ENCODE results near the gene ALKBH3.

The ALKBH3 gene

DNA sequence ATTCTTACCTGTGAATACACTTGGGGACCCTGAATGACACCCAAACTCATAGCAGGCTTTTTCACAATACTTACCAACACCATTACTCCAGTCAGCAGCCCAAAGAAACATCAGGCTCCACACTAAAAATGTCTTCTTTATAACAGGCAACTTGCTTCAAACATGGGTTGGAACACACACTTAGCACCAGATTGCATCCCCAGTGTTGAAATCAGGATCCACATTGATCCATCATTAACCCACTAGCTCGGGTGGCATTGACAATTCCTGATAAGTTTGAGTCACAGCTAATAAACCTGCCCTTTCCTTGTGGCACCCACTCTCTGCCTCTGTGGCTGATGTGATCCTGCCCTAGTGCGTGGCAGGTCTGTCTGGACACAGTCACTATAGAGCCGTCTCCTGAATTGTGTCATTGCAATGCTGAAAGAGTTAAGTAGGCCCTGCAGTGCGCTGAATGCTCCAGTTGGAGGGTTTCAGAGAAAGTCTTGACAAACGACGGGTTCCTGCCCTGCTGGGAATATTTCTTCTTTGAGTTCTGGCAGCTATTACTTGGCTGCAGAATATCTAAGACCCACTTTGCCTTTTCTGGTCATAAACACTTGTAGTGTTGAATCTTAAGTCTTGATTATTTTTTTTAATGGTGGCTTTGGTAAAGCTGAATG, 42.2 kb downstream of the ALKBH3 start:
- DNase-seq (ENCODE audit: low read depth) = no peak

DNA sequence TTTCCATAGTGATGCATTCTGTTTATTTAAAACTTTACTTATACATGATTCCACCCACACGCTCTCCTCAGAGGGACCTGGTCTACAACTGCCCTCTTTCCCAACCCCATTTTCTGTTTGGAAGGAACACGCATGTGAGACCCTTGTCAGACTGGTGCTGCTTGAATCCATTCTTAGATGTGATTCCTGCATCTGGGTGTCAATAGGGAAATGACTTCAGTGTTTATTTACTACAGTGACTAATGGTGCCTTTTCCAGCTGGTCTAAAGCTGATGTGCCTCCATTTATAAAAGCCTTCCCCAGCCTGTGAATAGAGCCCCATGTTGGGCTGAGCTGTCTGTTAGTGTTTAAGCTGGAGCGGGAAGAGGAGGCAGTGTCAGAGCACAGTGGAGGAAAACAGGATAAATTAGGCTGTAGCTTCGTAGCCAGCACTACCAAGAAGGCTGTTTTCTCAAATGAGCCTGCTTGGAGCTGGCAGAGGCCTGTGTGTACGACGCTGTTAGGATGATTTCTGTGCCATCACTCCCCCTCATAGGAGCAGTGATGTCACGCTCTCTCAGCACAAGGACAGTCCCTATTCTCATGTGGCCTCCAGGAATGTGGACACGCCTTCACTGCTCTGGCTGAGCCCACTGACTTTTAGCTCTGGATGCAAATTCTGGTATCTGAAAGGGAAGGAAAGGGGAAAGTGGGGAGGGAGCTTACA, 42.9 kb downstream of the ALKBH3 start:
- DNase-seq (ENCODE audit: low read depth) = peak; percentile 55

DNA sequence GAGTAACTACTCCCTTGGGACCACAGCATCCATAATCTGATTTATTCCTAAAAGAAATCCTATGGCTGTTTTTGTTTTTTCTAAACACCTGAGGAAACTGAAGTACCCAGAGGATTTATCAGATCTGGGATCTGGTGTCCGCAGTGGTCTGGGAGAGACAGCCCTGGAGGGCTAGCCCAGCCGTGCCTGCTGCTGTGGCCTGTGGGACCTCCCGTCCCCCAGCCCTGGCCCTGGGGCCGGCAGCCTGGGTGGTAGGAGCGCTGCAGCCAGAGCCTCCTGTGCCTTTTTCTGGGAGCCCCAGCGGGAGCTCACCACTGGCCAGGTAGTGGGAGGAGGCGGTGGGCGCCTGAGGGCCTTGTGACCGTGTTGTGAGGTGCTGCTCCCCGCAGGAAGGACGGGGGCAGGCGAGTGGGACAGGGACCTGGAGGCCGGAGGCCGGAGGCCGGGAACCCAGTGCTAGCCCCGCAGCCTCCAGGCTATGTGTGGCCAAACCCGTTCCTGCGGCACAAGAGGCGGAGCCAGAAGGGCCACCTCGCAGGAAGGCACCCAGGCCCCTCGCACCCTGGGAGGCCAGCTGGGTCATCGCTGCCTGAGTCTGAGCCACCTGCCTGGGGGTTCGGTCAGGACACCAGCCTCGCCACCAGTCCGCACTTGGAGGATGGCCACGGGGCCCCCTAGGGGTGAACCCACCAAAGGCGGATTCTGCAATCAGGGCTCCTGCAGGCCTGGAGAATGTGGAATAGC, 43.7 kb downstream of the ALKBH3 start:
- DNase-seq (ENCODE audit: low read depth) = no peak

DNA sequence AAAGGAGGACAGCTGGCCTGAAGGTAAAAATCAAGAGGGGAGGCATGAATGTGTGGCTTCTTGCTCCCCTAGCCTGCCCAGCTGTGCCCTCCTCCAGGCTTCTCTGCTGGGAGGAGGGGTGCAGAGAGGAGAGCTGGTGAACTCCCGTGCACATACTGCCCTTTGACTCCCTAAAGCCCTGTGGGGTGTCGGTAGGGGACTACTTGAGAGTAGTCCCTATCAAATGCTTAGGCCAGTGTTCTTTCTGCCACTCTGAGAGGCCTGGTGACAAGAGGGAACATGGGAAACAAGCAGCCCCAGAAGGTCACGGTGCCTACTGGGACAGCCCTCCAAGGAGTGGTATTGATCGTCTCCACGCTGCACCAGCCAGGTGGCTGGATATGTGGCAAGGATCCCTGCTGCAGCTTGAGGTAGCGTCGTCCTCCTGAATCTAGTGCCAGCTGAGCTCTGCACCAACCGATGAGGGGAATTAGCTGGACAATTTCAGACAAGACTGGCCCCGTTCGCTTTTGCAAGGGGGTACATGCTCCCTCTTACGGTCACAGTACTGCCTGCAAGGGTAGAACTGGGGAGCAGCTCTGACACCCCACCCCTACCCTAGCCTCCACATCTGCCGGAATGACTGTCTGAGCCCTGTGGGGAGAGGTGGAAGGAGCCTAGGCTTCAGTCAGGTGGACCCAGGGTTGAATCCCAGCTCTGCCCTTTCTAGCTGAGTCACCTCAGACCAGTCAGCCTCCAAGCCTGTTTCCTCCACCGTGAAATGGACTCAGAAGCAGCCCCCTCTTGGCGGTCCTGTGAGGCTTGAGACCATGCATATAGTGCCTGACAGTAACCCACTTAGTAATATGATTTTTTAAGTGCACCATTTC, 44.7 kb downstream of the ALKBH3 start:
- no peak for DNase-seq (ENCODE audit: low read depth)

DNA sequence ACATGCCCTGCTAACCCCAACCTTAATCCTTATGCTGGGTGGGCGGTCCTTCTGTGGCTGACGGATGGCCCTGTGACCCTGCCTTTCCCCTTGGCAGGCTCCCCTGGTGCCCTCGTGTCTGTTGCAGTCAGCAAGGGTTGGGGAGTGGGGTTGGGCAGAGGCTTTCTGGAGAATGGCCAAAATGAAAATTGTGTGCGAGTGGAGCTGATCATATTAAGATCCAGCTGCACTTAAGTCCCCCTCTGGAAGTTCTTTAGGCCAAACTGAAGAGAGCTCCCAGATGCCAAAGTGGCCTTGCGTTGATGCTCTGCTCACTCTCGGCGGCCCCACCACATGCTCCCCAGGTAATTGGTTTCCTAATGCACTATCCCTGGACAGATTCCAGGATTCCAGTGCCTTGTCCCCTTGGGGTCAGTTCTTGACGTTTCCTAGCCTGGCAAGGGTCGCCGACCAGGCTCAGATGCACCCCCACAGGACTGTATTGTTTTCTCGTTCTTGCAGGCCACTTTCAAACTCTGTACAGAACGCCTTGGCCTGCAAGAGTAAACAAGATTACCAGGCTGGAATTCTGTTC, 45.4 kb downstream of the ALKBH3 start:
- DNase-seq (ENCODE audit: low read depth) = no peak

DNA sequence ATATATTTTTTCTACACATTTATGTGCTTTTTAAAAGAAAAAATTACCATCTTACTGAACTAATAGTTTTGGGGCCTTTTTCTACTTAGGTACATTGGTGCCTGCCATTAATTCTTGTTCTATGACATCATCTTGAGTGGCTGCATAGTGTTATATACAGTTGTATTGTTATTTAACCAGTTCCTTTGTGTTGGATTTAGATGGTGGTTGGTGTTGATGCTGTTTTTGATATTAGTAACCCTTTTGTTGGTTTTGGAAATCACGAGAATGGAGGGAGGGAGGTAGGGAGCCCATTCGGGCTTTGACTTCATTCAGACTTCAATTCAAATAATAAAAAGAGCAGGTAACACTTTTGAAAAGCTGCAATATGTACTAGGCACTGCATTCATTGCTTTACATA, 46.4 kb downstream of the ALKBH3 start:
- DNase-seq (ENCODE audit: low read depth) = no peak

DNA sequence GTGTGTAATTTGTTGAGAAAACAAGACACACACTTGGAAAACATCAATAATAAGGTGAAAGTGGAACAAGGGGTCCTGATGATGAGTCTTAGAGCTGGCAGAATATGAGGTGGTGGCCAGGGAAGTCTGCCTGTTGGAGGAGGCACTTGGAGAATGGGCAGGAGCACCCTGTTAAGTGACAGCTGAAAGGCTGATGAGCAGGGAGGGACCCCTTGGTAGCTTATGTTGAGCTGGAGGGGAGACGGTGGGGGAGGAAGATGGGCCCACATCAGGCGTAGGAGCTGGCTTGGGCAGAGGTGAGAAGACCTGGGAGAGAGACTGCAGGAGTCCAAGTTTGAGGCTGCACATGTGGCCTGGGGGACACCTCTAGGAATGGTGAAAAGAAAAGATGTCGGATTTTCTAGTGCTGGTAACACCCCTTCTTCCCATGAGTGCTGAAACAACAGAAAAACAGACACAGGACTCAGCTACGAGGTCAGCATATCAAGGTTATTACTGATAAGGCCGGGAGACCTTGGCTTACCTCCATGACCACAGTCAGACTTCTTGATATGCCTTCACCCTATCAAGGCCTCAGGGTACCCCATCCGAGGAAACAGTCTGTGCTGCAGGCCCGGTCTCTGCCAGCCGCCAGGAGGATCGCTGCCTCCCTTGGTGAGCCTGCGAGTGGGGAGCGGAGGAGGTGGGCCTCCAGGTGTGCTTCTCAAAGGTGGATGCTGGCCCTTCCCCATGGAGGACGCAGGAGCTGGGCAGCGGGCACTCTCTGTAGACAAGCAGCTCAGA, 47.5 kb downstream of the ALKBH3 start:
- DNase-seq (ENCODE audit: low read depth) = no peak

DNA sequence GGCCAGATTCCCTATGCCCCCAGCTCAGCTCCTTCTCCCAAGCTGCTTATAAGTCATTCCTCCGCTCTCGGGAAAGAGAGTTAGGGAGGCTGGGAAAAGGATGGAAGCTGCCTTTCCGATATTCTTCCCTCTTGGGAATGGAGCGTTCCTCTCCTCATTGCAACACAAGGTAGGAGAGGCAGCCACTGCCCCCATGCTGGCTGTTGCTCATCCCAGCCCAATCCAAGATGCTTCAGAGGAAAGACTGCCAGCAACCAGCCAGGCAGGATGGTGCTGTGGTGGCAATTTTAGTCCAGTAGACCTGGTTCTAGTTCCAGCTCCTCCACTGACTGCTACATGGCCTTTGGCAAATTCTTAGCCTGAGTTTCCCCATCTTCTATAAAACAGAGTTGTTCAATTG, 48.1 kb downstream of the ALKBH3 start:
- no peak for DNase-seq (ENCODE audit: low read depth)

DNA sequence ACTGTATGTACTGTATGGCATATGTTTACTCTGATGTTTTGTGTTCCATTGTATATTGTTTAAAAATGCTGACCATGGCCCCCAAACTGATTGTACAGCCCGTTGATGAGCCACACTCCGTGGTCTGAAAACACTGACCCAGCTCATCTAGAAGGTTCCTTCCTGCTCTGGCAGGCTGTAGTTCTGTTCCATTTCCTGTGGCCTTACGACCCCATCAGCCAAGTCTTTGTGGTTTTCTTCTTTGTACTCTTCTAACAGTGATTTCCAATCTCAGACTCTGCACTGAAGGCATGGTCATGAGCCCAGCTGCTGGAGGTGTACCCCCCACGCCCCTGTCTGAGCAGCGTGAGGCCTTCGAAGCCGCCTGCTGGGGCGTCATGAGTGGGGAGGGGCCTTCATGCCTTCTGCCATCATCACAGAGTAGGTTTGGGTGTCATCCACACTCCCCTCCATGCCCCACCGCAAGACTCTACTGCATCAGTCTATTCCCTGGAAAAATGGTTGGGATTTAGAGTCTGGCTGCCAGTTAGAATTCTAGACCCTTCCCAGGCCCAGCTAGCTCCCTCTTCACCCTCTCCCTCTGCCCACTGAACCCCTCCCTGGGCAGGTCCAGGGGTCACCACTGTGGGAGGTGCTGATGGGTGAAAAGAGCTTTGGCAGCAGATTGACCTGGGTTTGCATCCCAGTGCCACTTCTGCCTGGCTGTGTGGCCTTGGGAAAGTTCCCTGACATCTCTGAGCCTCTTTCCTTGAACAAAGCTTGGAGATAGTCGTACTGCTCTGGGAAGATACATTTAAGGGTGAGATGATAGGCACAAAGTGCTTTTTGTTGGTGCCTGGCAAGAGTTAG, 50.5 kb downstream of the ALKBH3 start:
- DNase-seq (ENCODE audit: low read depth) = no peak

DNA sequence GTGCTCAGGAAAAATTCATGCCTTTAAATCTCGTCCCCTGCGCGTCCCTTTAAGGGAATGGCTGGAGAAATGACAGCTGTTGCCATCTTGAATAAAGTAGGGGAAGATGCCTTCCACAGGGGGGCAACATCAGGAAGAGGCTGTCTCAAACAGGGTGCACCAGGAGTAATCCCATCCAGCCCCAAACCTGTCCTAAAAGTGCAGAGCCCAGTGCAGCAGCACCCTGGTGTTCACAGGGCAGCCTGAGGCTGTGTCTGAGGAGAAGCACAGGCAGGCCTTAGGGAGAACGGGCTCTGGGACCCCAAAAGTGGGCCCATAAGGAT, 51.0 kb downstream of the ALKBH3 start:
- DNase-seq (ENCODE audit: low read depth) = no peak

DNA sequence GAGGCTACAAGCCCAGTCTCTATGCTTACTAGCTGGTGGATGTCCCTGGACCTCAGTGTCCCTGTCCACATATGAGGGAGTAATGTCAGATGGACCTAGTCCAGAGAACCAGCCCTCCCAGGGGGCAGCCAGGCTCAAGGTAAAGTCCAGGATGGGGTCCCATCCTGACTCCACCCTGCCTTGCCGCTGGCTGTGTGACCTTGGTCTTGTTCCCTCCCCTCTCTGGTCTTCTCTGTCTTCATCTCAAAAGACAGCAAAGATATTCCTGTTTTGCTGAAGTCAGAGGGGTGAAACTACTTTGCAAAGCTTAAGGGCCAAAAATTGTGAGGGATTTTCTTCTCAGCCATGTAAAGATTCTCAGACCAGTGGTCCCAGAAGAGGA, 52.6 kb downstream of the ALKBH3 start:
- no peak for DNase-seq (ENCODE audit: low read depth)

DNA sequence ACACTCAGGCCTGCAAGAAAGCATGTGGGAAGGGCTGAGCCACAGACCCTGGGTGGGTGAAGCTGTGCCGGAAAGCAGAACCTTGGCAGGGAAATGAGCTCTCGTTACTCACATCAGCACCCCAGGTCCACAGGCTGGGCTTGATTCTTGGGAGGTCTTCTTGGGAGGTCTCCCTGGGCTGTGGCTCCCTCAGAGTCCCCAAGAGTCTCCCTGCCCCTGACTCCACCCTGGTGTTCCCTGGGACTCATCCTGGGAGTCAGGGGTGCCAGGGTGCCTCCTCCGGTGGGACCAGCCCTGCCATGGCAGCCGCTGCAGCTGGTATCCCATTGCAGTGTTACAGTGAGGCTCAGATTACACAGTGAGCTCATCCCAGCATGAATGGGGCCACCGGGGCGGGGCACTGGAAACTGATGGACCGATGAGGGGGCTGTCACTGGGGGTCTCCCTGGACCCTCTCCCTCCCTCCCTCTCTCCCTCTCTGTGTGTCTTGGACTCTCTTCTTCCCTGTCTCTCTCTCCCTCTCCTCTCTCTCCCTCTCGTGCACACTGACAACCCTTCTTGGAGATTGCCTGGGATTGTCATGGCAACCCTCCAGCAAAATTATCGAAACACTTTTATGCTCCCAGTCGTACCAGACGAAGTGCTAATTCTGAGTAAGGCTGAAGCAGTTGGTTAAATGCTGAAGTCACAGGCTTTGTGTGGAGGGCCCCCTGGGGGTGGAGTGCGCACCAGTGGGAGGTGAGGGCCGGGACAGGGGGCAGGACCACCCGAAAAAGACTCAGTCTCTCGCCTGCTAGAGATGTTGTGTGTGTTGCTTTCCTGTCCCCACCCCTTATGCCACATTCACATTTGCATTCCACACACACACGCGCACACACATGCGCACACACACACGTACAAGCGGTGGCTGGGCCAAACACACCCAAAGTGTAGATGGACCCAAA, 53.2 kb downstream of the ALKBH3 start:
- no peak for DNase-seq (ENCODE audit: low read depth)

DNA sequence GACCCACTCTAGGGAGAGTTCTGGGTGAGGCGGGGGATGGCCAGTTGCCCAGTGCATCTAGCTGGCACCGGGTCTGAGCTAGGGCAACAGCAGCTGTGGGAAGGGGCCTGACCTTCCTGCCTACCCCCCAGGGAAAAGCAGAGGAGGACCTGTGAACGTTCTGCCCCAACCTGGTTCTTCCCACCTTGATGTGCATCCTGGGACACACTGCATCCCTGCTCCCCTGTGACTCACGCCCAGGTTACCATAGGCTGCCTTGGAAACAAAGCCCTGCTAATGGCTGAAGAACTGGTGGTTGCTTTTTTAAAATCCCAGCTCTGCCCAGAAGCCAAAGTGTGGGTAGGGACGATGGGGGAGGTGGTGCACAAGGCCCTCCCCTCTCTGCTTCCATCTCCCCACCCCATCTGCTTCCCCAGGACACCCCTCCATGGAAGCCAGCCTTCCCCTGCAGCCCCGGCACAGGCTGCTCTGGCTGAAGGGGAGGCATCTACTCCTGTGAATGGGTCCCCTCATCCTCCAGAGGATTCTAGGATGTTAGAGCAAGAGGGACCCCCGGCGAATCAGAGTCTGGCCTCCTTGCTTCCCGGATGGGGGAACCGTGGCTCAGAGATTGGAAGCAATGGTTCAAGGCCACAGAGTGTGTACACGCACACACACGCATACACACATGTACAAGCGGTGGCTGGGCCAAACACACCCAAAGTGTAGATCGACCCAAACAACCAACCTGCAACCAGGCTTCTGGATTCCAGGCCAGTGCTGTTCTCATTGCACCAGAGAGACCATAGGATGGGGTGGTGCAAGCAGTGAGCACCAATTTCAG, 54.2 kb downstream of the ALKBH3 start:
- no peak for DNase-seq (ENCODE audit: low read depth)

DNA sequence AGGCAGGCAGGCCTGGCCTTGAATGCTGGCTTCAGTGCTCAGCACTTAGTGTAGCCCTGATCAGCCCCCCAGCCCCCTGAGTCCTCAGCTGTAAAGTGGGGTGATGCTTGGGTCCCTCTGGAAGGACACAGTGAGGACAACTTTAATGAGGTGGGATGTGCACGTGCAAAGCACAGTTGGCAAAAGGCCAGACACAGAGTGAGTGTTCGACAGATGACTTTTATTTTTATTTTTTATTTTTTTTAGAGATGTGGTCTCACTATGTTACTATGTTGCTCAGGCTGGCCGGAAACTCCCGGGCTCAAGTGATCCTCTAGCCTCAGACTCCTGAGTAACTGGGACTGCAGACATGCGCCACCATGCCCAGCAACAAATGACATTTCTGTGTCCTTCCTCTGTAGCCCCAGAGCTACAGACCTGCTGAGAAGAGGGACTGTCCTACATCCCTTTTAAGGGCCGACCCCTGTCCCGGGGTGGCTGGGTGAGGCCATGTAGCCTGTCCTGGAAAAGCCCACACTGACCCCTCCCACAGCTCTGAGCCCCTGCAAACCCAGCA, 54.9 kb downstream of the ALKBH3 start:
- DNase-seq (ENCODE audit: low read depth) = no peak

DNA sequence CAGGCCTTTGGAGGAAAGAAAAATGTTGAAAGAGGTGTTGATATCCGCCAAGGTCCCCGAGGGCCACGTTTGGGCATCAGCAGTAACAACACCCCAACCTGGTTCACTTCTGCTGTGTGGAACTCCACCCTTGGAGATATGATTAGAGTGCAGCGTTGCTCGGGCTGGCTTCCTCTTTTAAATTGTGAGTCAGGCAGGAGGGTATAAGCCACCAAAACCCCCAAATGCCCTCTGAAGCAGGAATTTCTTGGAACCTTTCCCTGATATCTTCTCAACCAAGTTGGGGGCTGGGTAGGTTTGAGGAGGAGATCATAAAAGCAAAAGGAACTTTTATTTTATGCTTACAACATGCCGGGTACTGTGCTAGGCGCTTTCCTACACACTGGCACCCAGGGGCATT, 55.4 kb downstream of the ALKBH3 start:
- no peak for DNase-seq (ENCODE audit: low read depth)

DNA sequence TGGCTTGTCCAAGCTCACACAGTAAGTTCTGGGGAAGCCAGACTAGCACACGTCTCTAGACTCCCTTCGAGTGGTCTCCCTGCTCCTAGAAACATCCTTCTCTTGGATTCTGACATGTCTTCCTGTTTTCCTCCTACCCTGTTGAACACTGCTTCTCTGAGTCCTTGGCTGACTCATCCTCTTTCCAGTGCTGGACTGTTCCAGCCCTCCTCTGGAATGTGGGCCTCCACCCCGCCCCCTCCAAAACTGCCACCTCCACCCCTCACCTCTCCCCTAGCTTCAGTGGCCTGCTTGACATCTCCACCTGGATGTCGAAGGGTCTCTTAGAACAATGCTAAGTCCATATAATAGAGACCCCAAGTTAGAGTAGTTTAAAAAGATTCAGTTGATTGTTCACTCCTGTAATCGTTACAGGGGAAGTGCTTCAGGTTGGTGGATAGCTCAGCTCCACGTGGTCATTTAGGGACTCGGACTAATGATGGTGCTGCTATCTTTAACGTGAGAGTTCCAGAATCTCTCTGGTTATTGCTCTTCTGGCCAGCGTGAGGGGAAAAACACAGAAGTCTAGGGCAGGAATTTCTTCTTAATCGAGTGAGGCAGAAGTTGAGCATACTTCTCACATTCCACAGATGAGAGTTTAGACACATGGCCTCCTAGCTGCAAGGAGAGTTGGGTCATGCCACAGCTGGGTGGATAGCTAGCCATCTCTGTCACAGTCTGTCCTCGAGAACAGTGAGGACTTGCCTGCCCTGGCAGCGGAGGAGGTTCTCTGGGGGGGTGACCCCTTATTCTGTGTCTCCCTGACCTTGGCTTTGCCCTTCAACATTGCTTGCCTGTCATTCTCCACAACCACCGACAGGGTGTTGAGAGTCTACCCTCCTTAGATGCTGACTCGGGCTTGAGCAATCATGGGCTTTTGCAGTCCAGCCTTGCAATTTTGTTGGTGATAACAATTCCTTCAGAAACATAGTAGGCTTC, 57.1 kb downstream of the ALKBH3 start:
- peak; percentile 46 for DNase-seq (ENCODE audit: low read depth)
